Measurements from ENCODE around the gene ARFGAP2. TPM values are rescaled to one million over a fixed set of nuclear protein-coding genes. Genes with fewer than 3 reads are reported as not detected.
"Not testable (repeated sequence)": the region's sequence is repeated elsewhere in the genome, so short reads cannot be mapped to it uniquely, and the experiment has no call there.

Gene ARFGAP2
- total RNA-seq, 4 donors from 2014 or later = 92.5 to 141 (median 120) TPM

DNA sequence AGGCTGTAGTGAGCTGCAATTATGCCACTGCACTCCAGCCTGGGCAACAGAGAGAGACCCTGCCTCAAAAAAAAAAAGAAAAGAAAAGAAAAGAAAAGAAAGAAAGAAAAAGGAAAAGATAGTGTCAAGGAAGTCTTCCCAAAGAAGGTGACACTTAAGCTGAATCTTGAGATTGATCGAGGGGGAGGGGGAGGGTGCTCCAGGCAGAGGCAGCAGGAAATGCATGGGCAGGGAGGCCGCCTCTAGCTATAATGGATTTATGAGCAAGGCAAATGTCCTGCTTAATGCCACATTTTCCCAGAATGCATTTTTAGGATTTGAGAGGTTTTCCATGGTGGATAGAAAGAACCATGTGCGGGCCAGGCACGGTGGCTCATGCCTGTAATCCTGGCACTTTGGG is 24.3 kb upstream of the ARFGAP2 start:
- H3K27ac ChIP-seq (replicated peaks in 1 of 4) = no peak overlapping the region
- H3K27me3 ChIP-seq = no peaks in the 10 kb centered on the region
- H3K36me3 ChIP-seq = no peaks in the 10 kb centered on the region
- intact Hi-C loops (cut with DNase I) = no loop called here
- no peak for DNase-seq (ENCODE audit: extremely low spot score)
- TF ChIP-seq POLR2A (IDR thresholded peaks at IDR 0.05; ENCODE audit: low read depth) (no peak), CTCF (IDR thresholded peaks at IDR 0.05) (no peak), EP300 (IDR thresholded peaks at IDR 0.05) (no peak), POLR2AphosphoS5 (IDR thresholded peaks at IDR 0.05) (no peak)
- H3K9me3 ChIP-seq = no peaks in the 10 kb centered on the region
- 89% methylated on average over 4 of the region's 4 CpGs for WGBS
- H3K4me3 ChIP-seq = no peak overlapping the region
- peaks cover 0 to 8% (median 3%) of the 10 kb centered on the region in 4 donors for H3K4me1 ChIP-seq

DNA sequence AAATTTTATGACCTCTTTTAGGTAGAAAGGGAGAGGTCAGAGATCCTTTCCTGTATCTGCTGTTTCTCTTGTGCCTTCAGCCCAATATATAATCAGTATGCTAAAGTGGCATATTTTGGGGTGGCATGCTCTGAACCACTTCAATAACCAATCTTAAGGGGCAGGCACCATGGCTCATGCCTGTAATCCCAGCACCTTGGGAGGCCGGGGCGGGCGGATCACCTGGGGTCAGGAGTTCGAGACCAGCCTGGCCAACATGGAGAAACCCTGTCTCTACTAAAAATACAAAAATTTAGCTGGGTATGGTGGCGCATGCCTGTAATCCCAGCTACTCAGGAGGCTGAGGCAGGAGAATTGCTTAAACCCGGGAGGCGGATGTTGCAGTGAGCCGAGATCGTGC is 21.5 kb upstream of the ARFGAP2 start:
- H3K9me3 ChIP-seq; H3K4me3 ChIP-seq; H3K4me1 ChIP-seq; DNase-seq (ENCODE audit: extremely low spot score); H3K36me3 ChIP-seq; H3K27me3 ChIP-seq; H3K27ac ChIP-seq (replicated peaks in 1 of 4); intact Hi-C loops (cut with DNase I): not testable (repeated sequence)
- WGBS = 89% methylated on average over 5 of the region's 9 CpGs

- WGBS = 91% methylated on average over 4 of the region's 4 CpGs
- Histone ChIP-seq H3K27ac (replicated peaks in 1 of 4) (no peak overlapping the region), H3K9me3 (no peaks in the 10 kb centered on the region), H3K27me3 (no peaks in the 10 kb centered on the region), H3K4me1 (peaks cover 12 to 26% (median 25%) of the 10 kb centered on the region in 4 donors), H3K36me3 (no peaks in the 10 kb centered on the region), H3K4me3 (no peak overlapping the region)
- intact Hi-C loops (cut with DNase I) = no loop called here
- DNase-seq (ENCODE audit: extremely low spot score) = no peak
- TF ChIP-seq CTCF (IDR thresholded peaks at IDR 0.05) (no peak), POLR2A (IDR thresholded peaks at IDR 0.05; ENCODE audit: low read depth) (no peak), POLR2AphosphoS5 (IDR thresholded peaks at IDR 0.05) (no peak), EP300 (IDR thresholded peaks at IDR 0.05) (no peak)
These were observed 15.4 kb upstream of the ARFGAP2 start for GRCh38 chr11:47192111-47192510.

DNA sequence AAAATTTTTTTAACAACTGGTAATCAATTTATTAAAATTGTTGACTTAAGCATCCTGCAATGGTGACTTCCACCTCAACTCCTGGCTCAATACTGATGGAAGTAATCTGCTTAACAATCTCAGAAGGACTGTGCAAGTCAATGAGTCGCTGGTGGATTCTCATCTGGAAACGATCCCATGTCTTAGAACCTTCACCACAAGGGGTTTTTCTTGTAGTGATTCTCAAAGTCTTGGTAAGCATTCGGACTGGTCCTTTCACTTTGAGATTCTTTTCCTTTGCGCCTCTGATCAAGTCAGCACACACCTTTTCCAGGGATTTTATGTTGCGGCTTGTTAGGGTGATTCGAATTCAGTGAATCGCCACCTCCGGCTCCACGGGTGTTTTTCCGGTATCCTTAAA is 14.5 kb upstream of the ARFGAP2 start:
- intact Hi-C loops (cut with DNase I); H3K4me3 ChIP-seq; H3K27ac ChIP-seq (replicated peaks in 1 of 4); DNase-seq (ENCODE audit: extremely low spot score); H3K9me3 ChIP-seq; H3K36me3 ChIP-seq; H3K27me3 ChIP-seq: not testable (repeated sequence)
- WGBS = 90% methylated on average over 10 of the region's 10 CpGs
- H3K4me1 ChIP-seq = peaks cover 18 to 34% (median 33%) of the 10 kb centered on the region in 4 donors

GRCh38 chr11:47189100-47189834 is 12.6 kb upstream of the ARFGAP2 start:
- intact Hi-C loops (cut with DNase I) = no loop called here
- TF ChIP-seq CTCF (IDR thresholded peaks at IDR 0.05) (no peak), EP300 (IDR thresholded peaks at IDR 0.05) (no peak), POLR2AphosphoS5 (IDR thresholded peaks at IDR 0.05) (peak; percentile 26 to 75)
- Histone ChIP-seq H3K27me3 (peaks cover 0 to 5% (median 0%) of the 10 kb centered on the region in 4 donors), H3K36me3 (no peaks in the 10 kb centered on the region), H3K27ac (replicated peaks in 1 of 4) (peak overlapping the region; percentile 69 to 97 (median 92)), H3K4me1 (peaks cover 30 to 52% (median 51%) of the 10 kb centered on the region in 4 donors), H3K9me3 (no peaks in the 10 kb centered on the region), H3K4me3 (no peak overlapping the region)
- no peak for DNase-seq (ENCODE audit: extremely low spot score)
- WGBS = 68% methylated on average over 11 of the region's 11 CpGs

- H3K4me1 ChIP-seq = peaks cover 33 to 63% (median 60%) of the 10 kb centered on the region in 4 donors
- H3K36me3 ChIP-seq = peaks cover 0 to 4% (median 0%) of the 10 kb centered on the region in 4 donors
- peak overlapping the region; percentile 91 to 97 (median 95) for H3K27ac ChIP-seq (replicated peaks in 1 of 4)
- peaks cover 0 to 5% (median 0%) of the 10 kb centered on the region in 4 donors for H3K27me3 ChIP-seq
- intact Hi-C loops (cut with DNase I) = no loop called here
- no peak for DNase-seq (ENCODE audit: extremely low spot score)
- WGBS = 92% methylated on average over 1 of the region's 1 CpG
- H3K9me3 ChIP-seq = no peaks in the 10 kb centered on the region
- no peak overlapping the region for H3K4me3 ChIP-seq
- no peak for TF ChIP-seq EP300 (IDR thresholded peaks at IDR 0.05)
- no peak for TF ChIP-seq POLR2AphosphoS5 (IDR thresholded peaks at IDR 0.05)
- no peak for TF ChIP-seq POLR2A (IDR thresholded peaks at IDR 0.05; ENCODE audit: low read depth)
- TF ChIP-seq CTCF (IDR thresholded peaks at IDR 0.05) = no peak
These were observed 11.6 kb upstream of the ARFGAP2 start for GRCh38 chr11:47188259-47188658.
